K562 (cell line): ENCODE measurements around the gene EXOC7. TPM values are rescaled to one million over a fixed set of nuclear protein-coding genes. Genes with fewer than 3 reads are reported as not detected.

Experiments used
- ARID1B ChIP-seq: fragments of 450-650 bp; IDR thresholded peaks from 2 replicates; pipeline ENCODE4 v1.6.1; 2016; ENCODE audit warnings: antibody characterized with exemption, mild to moderate bottlenecking, inconsistent platforms
- CEBPG ChIP-seq, 3 experiments: fragments of 200-800 bp in 1 of 3; sonication (Bioruptor generic) in 1 of 3; sonication (generic) in 1 of 3; formaldehyde crosslinking in 1 of 3; IDR thresholded peaks in 2 of 3; conservative IDR thresholded peaks in 1 of 3; 2 replicates each; pipeline versions ENCODE4 v1.6.1 to v1.8.0; 2016 to 2022; ENCODE audit warnings: missing compliant biosample characterization in 2 of 3, missing genetic modification characterization in 2 of 3, mild to moderate bottlenecking in 1 of 3, missing genetic modification reagents in 1 of 3
- DNMT1 ChIP-seq: fragments of 450-650 bp; IDR thresholded peaks from 2 replicates; pipeline ENCODE4 v1.6.1; 2016; ENCODE audit warnings: antibody characterized with exemption, mild to moderate bottlenecking
- E2F5 ChIP-seq: sonication (generic); formaldehyde crosslinking; IDR thresholded peaks from 2 replicates; pipeline ENCODE4 v1.8.0; 2022; ENCODE audit warnings: mild to moderate bottlenecking, missing genetic modification reagents
- ESRRA ChIP-seq: fragments of 450-650 bp; IDR thresholded peaks from 2 replicates; pipeline ENCODE4 v1.6.1; 2014; ENCODE audit warnings: low read depth, mild to moderate bottlenecking, moderate library complexity, borderline replicate concordance
- FOS ChIP-seq: IDR thresholded peaks from 3 replicates; pipeline ENCODE4 v1.6.1; 2011; ENCODE audit not compliant: insufficient read length; ENCODE audit errors: extremely low read depth
- GTF2B ChIP-seq: IDR thresholded peaks from 2 replicates; pipeline ENCODE4 v1.6.1; 2011; ENCODE audit not compliant: insufficient read length; ENCODE audit errors: extremely low read depth
- HDAC2 ChIP-seq: fragments of 450-650 bp; IDR thresholded peaks from 2 replicates; pipeline ENCODE4 v1.6.1; 2016; ENCODE audit warnings: mild to moderate bottlenecking
- HEY1 ChIP-seq: fragments of 250-450 bp; sonication (Bioruptor Pico); IDR thresholded peaks from 2 replicates; pipeline ENCODE4 v1.5.0; 2020; ENCODE audit warnings: mild to moderate bottlenecking, moderate library complexity, borderline replicate concordance
- KLF6 ChIP-seq: fragments of 250-450 bp; sonication (Bioruptor Pico); IDR thresholded peaks from 2 replicates; pipeline ENCODE4 v1.4.0; 2020; ENCODE audit warnings: mild to moderate bottlenecking, moderate library complexity, borderline replicate concordance
- MAFF ChIP-seq: IDR thresholded peaks from 2 replicates; pipeline ENCODE4 v1.6.1; 2012; ENCODE audit warnings: low read length, improper control_type of control experiment
- MCM5 ChIP-seq: fragments of 450-650 bp; IDR thresholded peaks from 2 replicates; pipeline ENCODE4 v1.6.1; 2016; ENCODE audit warnings: low read depth
- MTA3 ChIP-seq: fragments of 450-650 bp; formaldehyde crosslinking; IDR thresholded peaks from 2 replicates; pipeline ENCODE4 v1.6.1; 2017; ENCODE audit warnings: mild to moderate bottlenecking, borderline replicate concordance
- NFIX ChIP-seq: fragments of 250-450 bp; sonication (Bioruptor Pico); IDR thresholded peaks from 2 replicates; pipeline ENCODE4 v1.4.0; 2020; ENCODE audit warnings: low read depth, mild to moderate bottlenecking, moderate library complexity
- NR3C1 ChIP-seq: sonication (generic); formaldehyde crosslinking; IDR thresholded peaks from 2 replicates; pipeline ENCODE4 v1.8.1; 2022; ENCODE audit warnings: missing genetic modification reagents
- PML ChIP-seq: IDR thresholded peaks from 2 replicates; pipeline ENCODE4 v1.6.1; 2012; ENCODE audit warnings: low read length, inconsistent platforms
- RUNX1 ChIP-seq: sonication (generic); IDR thresholded peaks from 2 replicates; pipeline ENCODE4 v1.6.1; 2016; ENCODE audit warnings: antibody characterized with exemption, low read depth
- SIX5 ChIP-seq, 2 experiments: IDR thresholded peaks; 2 replicates each; pipeline ENCODE4 v1.6.1; 2011; ENCODE audit warnings: low read length in 2 of 2, borderline replicate concordance in 1 of 2, low read depth in 1 of 2, mild to moderate bottlenecking in 1 of 2, moderate library complexity in 1 of 2; ENCODE audit not compliant: insufficient read depth in 1 of 2
- ZBTB9 ChIP-seq: fragments of 450-650 bp; formaldehyde crosslinking; IDR thresholded peaks from 2 replicates; pipeline ENCODE4 v1.4.0; 2020; ENCODE audit warnings: mild to moderate bottlenecking, moderate library complexity
- ZC3H11A ChIP-seq: IDR thresholded peaks from 2 replicates; pipeline ENCODE4 v1.6.1; 2012; ENCODE audit warnings: low read depth, low read length, improper control_type of control experiment
- polyA plus RNA-seq, 8 experiments: library from polyadenylated mRNA; depleted of rRNA in 4 of 8; stranded (reverse) in 5 of 8; unstranded in 3 of 8; fragments of >200 nt; fragmentation: Nextera tagmentation in 2 of 8; fragmentation: Illumina TruSeq in 1 of 8; extraction: Ambion mirVana in 2 of 8; extraction: Trizol in 1 of 8; gene quantifications; 2 replicates each; pipeline versions ENCODE4 v1.2.1 to v1.2.3, GENCODE V29; 2011 to 2014; ENCODE audit warnings: inconsistent platforms in 1 of 8, missing spikeins in 1 of 8
- total RNA-seq, 7 experiments: library from RNA; depleted of rRNA in 6 of 7; stranded (reverse); fragments of >200 nt in 6 of 7; fragmentation: Illumina TruSeq in 2 of 7; extraction: Trizol in 2 of 7; gene quantifications; 2 replicates each; pipeline versions ENCODE4 v1.2.1 to v1.2.3, GENCODE V29; 2011 to 2021; ENCODE audit warnings: low replicate concordance in 1 of 7
- TF ChIP-seq, protein P1 (sequence below), 2 experiments: fragments of 450-650 bp in 1 of 2; IDR thresholded peaks; 2 replicates each; pipeline ENCODE4 v1.6.1; 2011 to 2017; ENCODE audit warnings: low read depth in 2 of 2, antibody characterized with exemption in 1 of 2, borderline replicate concordance in 1 of 2, low read length in 1 of 2, mild to moderate bottlenecking in 1 of 2, mixed read lengths in 1 of 2; ENCODE audit not compliant: control insufficient read depth in 1 of 2
- TF ChIP-seq, protein P2 (sequence below): fragments of 250-450 bp; sonication (Bioruptor Pico); IDR thresholded peaks from 2 replicates; pipeline ENCODE4 v1.8.0; 2021; ENCODE audit warnings: moderate library complexity, mild to moderate bottlenecking, inconsistent platforms

EXOC7 gene
- total and polyA plus RNA-seq, 9 of the 15 experiments (the other 6 are each of a cell fraction or from before 2014, with no cell fraction given): 18.6 to 57.0 (median 35.0) TPM

DNA sequence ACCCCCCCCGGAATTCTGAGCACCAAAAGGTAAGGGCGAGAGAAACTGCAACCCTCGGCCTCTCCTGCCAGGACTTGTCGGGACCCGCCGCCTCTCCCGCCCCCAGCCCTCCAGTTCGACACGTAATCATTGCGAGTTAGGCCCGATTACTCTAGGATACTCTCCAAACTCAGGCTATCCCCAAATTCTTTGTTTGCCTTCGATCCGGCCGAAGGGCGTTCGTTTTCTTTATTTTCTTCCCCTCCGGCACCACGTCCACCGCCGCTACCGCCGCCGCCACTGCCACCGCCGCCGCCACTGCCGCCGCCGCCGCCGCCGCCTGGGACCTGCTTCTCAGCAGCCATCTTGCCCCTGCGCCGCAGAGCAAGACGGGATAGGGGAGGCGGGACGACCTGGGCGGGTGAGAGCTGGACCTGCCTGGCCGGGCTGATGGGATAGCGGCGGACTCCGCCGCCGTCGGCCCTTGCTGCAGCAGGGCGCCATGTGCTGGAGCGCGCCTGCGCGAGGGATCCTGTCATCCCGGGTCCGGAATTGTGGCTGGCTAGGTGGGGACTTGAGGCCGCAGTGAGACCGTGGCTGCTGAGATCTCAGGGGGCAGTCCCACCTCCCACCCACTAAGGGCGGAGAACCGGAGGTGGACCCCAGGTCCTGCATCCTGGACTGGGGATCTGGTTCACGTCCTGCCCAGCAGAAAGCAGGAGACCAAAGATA is 31.3 kb downstream of the EXOC7 start, which contains the start of gene SRP68 (continued):
- peak; percentile 10 for TF ChIP-seq GTF2B
- no peak for TF ChIP-seq HEY1 (CRISPR knock-in tag)
- no peak for TF ChIP-seq DNMT1
- TF ChIP-seq ESRRA: peak; percentile 76; the same call in 1 of the 2 replicates
- TF ChIP-seq HDAC2: no peak
- TF ChIP-seq SIX5 (IDR thresholded peaks at IDR 0.05; ENCODE audit: borderline replicate concordance in 1 of 2, insufficient read depth in 1 of 2, low read depth in 1 of 2, low read length in 2 of 2): no peak
- TF ChIP-seq NFIX (CRISPR knock-in tag): no peak
- TF ChIP-seq FOS: no peak
- TF ChIP-seq, protein P1, sequence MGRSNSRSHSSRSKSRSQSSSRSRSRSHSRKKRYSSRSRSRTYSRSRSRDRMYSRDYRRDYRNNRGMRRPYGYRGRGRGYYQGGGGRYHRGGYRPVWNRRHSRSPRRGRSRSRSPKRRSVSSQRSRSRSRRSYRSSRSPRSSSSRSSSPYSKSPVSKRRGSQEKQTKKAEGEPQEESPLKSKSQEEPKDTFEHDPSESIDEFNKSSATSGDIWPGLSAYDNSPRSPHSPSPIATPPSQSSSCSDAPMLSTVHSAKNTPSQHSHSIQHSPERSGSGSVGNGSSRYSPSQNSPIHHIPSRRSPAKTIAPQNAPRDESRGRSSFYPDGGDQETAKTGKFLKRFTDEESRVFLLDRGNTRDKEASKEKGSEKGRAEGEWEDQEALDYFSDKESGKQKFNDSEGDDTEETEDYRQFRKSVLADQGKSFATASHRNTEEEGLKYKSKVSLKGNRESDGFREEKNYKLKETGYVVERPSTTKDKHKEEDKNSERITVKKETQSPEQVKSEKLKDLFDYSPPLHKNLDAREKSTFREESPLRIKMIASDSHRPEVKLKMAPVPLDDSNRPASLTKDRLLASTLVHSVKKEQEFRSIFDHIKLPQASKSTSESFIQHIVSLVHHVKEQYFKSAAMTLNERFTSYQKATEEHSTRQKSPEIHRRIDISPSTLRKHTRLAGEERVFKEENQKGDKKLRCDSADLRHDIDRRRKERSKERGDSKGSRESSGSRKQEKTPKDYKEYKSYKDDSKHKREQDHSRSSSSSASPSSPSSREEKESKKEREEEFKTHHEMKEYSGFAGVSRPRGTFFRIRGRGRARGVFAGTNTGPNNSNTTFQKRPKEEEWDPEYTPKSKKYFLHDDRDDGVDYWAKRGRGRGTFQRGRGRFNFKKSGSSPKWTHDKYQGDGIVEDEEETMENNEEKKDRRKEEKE (IDR thresholded peaks at IDR 0.05; ENCODE audit: borderline replicate concordance in 1 of 2, control insufficient read depth in 1 of 2, low read depth in 2 of 2, low read length in 1 of 2): no peak
- TF ChIP-seq, protein P2, sequence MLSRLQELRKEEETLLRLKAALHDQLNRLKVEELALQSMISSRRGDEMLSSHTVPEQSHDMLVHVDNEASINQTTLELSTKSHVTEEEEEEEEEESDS: no peak
- 0 out of 2 replicates have a peak, but pooled peaks have one; percentile 5 for TF ChIP-seq CEBPG (CRISPR knock-in tag; IDR thresholded peaks at IDR 0.05)
- no peak for TF ChIP-seq CEBPG (tag; conservative IDR thresholded peaks at IDR 0.05 in 1 of 2, IDR thresholded peaks at IDR 0.05 in 1 of 2)
- 0 out of 2 replicates have a peak, but pooled peaks have one; percentile 22 for TF ChIP-seq ZBTB9 (CRISPR knock-in tag)
- peak; percentile 74; the same call in 1 of the 2 replicates for TF ChIP-seq MTA3
- TF ChIP-seq KLF6 (CRISPR knock-in tag): no peak
- TF ChIP-seq MAFF: no peak
- no peak for TF ChIP-seq ARID1B
- no peak for TF ChIP-seq RUNX1
- TF ChIP-seq E2F5 (CRISPR knock-in tag): peak; percentile 86; the same call in 1 of the 2 replicates
- TF ChIP-seq MCM5: no peak
- no peak for TF ChIP-seq ZC3H11A
- TF ChIP-seq NR3C1 (CRISPR knock-in tag): peak; percentile 61; the same call in 1 of the 2 replicates
- peak; percentile 46 for TF ChIP-seq PML
